Endothelial cell of hepatic sinusoid (primary cell): ENCODE data around the gene GRID1.

Source experiments
- in situ Hi-C: cut with HindIII; loops from 2 replicates; pipeline ENCODE4 v1.10.0; 2017; ENCODE audit warnings: low sequenced_read_pairs

GRID1 gene

DNA sequence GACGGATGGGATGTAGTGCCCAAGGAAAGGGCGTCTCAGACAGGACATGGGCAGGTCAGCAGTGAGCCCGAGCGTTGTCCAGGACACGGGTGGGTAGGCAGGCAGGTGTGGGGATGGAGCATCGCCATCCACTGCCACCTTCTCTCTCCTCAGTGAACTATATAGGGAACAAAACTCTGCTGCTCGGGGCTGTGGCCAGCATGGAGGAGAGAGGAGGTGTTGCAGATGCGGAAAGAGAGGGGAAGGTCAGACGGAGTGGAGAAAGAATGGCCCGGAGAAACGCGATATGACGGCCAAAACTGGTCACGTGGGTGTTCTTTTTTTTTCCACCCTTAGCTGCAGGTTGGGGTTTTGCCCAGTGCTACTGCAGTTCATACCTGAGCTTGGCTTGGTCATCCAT, 71.2 kb downstream of the GRID1 start:
- in situ Hi-C loops = no loop called here

DNA sequence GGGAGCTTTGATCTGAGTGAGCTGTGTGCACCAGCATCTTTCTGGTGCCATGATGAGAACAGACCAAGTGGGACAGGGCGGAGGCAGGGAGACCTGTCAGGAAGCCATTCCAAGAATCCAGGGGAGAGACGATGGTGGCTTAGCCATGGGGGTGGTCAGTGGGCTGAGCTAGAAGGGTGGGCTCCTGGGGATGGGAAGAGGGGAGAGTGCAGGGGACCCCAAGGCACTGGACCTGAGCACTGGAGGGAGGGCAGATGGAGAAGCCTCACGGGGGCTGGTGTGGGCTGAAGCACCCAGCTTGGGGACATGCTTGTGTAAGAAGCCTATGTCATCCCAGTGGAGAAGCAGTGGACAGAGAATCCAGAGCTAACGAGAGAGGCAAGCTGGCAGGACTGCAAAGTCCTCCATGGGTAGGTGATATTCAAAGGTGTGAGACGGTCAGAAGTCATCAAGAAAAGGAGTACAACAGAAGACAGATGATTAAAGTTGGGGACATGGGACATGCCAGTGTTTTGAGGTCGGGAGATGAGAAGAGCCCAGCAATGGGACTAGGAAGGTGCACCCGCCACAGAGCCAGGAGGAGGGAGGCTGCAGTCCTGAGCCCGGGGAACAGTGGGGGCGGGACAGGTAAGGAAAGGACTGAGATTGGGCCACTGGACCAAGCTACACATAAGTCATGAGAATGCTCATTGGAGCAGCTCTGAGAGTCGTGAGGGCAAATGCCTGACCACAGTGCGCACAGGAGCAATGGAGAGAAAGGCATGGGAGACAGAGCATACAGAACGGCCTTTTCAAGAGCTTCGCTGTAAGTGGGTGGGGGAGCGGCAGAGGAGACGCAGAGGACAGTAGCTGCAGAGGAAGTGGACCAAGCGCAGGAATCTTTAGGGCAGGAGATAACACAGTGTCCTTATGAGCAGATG, 72.0 kb downstream of the GRID1 start:
- in situ Hi-C loops = no loop called here

- in situ Hi-C loops = no loop called here
These were observed 73.2 kb downstream of the GRID1 start for GRCh38 chr10:86293396-86293791.

GRCh38 chr10:86292462-86293395, 73.9 kb downstream of the GRID1 start:
- in situ Hi-C loops = no loop called here

DNA sequence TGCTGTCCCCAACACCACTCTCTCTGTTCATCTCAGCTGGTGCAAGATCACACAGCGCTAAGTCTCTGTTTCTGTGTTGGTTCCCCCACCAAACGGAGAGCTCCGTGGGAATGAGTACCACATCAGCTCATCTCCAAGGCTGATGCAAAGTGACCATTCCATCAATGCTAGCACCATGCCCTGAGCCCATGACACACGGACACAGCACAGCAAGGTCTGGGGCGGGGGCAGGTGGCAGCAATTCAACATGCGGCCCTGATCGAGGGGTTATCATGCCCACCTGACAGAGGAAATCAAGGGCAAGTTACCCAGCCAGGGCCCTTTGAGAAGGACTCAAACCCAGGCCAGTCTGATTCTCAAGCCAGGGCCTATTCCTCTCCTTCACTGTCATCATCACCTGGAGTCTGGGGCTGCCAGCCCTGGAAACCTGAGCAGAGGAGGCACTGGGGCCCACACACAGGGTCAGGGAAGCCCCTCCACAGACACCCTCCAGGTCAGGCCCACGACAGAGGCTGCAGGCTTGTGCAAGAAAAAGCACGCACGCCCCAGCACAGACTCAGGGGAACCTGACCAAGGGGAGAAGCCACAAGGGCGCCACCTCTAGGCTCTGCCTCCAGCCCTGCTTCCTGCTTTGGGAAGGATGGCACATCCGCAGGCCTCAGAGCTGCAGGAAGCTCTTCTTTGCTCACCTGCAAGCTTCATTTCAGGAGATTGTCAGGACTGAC, 74.8 kb downstream of the GRID1 start:
- in situ Hi-C loops = no loop called here

DNA sequence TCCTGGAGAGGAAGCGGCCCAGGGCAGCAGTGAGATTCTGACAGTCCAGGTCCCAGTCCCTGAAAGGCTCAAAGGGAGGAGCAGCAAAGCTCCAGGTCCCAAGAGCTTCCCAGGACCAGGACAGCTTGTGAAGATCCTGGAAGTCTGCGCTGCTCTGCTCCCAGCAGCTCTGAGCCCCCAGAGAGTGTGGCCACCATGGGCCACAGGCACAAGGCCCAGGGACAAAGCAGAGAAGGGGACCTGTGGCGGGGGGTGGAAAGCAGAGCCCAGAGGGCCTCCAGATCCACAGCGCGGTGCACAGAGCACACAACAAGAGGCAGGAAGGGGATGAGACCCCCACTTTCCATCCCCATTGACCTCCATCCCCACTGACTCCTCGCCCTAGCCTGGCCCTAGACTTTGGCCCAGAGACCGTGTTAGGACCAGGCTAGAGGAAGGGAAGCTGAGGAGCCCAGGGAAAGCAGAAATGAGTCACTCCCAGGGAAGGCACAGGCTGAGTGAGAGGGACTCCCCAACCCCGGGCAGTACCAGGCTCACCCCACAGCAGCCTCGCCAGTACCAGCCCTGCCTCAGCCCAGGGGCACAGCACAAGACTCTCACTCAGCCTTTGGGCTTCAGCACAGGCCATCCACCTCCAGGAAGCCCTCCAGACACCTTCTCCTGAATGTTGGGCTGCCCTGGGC, 75.5 kb downstream of the GRID1 start:
- in situ Hi-C loops = no loop called here

DNA sequence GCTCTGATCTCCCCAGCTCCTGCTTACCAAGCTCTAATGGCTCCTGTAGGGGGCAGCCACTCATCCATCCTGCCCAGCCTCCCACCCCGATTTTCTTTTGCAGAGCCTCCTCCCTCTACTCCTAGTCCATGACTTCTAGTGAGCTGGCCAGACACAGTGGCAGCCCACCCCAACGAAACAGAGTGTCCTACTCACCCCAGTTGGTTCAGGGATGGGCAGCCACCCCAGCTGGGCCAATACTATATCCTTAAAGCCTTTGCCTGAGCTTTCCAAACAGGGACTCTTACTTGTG, 77.1 kb downstream of the GRID1 start:
- in situ Hi-C loops = no loop called here

DNA sequence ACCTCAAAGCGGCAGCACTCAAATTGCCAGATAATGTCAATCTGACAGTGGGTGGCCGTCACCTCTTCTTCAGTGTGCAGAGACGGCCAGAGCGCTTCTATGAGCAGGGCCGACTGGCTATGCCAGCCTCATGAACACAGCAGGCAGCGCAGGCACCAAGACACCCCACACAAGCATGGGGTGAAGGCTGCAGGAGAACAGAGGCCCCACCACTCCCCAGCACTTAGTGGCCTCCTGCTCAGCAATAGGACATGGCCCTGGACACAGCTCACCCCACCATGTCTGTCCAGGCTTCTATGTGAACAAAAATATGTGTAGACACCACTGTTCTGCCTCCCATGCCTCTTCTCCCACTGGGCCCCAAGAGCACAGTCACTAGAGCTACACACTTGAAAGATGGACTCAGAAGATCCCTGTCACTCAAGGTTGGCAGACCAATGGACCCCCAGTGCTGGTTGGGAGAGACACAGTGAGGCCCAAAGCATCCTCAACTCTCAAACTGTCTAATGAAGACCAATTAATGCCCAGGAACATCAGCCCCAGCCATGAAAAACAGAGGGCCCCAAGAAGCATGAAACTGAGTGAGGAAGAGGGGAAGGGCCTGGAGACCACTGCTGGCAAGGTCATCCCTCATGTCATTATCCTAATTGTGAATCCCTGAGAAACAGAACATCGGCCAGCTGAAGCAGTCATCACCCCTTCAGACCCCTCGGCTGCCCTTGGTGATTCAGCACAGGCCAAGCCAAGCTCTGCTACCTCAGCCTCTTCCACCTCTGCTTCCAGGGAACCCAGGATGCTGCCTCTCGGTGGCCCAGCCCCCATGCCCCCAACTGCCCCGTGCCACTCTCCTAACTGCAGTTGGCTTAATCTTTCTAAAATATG, 77.7 kb downstream of the GRID1 start:
- in situ Hi-C loops = no loop called here

DNA sequence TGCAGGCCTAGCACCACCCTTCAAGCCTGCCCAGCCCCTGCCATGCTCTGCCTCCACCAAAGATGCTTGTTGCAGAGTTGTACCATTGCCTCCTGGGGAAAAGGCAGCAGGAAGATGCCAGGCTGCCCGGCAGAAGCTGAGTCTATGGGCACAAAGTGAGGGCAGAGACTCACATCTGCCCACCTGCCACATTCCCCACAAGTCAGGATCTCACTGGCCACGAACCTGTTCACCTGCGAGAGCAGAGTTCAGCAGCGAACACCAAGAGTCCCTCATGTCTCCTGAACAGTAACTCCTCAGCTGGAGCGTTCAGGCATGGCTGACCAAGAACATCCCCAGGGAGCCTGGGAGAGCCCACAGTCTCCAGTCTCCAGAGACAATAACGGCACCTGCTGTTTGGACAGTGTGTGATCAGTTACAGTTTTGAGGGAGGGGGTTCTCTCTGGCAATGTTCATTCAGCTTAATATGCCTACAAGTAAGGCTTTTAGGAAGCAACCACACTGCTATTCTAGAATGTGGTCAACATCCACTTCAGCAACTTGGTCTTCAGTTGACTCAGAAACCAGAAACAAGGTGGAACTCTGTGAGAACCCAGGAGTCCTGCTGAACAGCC, 78.5 kb downstream of the GRID1 start:
- in situ Hi-C loops = no loop called here

- in situ Hi-C loops = no loop called here
These were observed 79.3 kb downstream of the GRID1 start for GRCh38 chr10:86287110-86287793.

DNA sequence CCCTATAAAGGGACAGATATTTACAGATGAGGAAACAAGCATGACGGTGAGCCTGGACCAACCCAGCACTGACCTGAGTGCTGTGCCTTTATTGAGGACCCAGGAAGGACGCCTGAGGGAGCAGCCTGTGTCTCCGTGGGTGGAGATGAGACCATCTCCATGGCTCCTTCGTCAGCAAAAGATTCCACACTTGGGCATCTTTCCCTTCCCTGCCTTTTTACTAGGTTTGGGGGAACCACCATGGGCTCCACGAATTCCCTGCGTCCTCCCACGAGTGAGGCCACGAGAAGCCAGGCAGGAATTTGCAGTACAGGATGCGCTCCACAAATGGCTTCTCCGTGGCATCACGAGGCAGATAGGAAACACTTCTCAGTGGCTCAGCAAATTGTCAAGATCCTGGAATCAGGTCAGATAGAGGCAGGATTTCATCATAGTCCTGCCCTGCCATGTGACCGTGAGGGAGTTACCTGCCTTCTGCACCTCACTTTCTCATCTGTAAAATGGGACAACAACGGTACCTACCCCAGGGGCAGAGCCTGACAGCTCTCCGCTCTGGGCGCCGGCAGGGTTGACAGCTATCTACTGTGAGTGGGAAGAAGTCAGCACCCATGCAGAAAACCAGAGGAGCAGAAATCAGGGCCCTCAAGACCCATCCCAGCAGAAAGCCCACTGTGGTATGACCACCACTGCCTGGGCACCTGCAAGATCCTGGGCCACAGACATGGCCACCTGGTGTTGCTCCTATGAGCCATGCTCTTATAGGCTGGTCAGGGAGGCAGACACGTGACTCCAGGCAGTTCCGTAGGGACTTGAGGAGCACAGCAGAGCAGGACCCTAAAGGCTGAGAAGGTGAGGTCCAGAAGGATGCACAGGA, 80.1 kb downstream of the GRID1 start:
- in situ Hi-C loops = no loop called here

GRCh38 chr10:86285136-86285790, 81.3 kb downstream of the GRID1 start:
- in situ Hi-C loops = no loop called here

DNA sequence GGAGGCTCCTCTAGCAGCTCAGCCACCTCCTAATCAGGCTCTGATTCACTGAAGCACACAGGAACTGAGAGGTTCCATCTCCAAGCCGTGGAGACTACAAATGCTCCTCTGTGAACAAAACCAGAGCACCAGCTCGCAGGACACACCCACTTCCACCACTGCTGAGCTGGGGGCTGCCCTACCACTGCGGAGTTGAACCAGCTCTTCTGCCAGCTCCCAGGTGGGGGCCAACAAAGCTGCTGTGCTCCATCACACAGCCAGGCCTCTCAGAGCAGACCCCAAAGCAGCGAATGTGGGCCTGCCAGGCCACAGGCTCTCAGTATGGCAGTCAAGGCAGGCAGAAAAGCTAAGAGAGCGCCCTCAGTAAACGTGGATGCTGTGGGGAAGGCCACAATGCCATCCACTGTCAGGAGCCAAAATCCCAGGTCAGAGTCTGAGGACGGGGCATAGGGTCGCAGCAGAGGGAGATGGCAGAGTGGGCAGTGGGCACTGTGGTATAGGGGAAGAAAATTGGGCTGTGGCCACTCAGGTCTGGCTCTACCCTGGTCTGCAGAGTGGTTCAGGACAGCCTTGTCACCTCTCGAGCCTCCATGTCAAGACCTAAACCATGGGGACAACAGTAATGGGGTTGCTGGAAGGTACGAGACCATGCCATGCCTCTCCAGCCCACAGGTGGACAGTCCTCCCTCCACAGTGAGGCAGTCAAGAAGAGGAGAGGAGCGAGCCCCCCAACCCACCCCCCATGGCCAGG, 82.1 kb downstream of the GRID1 start:
- in situ Hi-C loops = no loop called here

DNA sequence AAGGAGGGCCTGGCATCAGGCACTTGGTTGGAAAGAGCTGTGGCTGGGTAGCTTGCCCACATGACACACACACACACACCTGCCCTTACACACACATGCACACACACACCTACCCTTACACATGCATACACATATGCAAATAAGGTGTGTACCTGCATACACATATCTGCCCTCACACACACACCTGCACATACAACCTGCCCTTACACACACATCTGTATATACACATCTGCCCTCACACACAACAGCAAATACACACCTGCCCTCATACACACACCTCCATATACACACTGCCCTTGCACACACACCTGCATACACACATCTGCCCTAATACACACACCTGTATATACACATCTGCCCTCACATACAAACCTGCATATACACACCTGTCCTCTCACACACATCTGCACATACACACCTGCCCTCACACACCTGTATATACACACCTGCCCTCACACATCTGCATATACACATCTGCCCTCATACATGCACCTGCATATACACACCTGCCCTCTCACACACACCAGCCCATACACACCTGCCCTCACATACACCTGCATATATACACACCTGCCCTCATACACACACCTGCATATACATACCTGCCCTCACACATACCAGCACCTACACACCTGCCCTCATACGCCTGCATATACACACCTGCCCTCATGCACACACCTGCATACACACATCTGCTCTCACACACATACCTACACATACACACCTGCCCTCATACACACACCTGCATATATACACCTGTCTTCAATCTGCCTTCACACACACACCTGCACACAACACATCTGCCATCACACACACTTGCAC, 82.9 kb downstream of the GRID1 start:
- in situ Hi-C loops = no loop called here

DNA sequence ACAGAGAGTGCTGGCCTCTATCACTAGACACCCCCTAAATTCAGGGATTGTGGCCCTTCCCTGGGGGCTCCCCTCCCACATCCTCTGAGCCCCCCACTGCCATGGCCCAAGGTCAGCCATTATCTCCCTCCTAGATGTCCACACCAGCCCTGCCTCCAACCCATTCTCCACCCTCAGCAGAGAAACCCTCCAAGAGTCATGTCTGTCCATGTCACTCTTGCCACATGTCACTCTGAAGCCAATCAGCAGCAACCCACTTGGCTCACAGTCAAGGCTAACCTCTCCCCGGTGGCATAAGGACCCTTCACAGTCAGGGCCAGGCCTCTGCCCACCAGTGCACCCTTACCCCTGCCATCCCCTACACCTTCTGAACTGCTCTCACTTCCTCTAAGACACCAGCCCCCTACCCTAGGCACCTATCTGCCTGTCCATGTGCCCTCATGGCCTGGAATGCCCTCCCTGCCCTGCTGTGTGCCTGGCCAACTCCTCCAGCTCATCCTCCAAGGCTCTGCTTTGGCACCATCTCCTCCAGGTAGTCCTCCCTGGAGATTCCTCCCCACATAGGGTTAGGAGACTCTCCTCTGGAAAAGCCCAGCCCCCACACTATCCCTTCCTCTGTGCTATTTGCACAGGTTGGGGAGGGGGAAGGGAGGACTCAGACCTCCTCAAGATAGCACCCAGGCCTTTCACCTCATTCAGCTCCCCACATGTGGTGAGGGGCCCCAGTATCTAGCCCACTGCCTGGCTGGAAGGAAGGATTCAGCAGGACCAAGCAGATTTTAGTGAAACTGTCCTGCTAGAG, 83.7 kb downstream of the GRID1 start:
- in situ Hi-C loops = no loop called here
